ENCODE measurements around the gene TOX4.
"Not testable (repeated sequence)": the region's sequence is repeated elsewhere in the genome, so short reads cannot be mapped to it uniquely, and the experiment has no call there.

Gene TOX4

GRCh38 chr14:21535545-21536417, 58.8 kb downstream of the TOX4 start:
- no peak for DNase-seq

DNA sequence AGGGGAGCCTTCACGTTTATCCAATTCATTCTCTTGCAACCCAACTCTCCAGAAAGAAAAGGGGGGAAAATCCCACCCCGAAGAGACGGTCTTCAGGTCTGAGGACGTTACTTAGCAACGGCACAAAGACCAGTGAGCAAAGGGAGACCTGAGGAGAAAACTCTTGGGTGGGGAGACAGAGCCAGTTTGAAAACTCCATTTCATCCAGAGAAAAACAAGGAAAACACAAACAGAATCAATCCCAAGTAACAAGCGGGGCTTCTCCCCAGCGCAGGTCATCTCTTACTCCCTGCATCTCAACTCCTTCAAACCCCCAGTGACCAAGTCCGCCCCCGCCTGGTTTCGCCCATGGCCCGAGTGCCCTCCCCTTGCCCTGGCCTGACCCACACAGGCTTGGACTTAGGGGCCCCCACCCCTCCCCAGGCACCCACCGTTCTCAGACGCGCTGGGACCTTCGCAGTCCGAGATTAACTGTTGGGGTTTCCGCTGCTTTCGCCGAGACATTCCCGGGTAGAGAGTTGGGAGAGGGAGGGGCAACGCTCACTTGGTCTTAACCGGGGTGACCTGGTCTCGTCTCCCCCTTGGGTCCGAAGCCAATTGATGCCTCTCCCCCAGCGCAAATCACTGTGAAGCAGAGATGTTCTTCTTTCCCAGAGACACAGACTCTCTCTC, 59.6 kb downstream of the TOX4 start:
- DNase-seq: no peak

DNA sequence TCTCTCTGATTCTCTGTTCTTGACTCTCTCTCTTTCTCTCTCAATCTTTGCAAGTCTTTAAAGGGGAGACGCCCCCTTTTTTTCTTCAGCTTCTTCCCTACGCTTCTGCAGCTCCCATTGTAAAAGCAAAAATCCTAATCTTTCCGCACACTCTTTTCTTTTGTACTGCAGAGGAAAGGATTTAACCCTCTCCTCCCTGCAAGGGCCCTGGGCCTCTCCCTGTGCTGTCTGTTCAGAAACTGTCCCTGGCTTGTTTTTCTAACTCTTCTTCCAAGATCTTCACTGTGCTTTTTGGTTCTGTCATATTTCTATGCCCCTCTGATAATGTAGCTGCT, 60.1 kb downstream of the TOX4 start:
- no peak for DNase-seq

DNA sequence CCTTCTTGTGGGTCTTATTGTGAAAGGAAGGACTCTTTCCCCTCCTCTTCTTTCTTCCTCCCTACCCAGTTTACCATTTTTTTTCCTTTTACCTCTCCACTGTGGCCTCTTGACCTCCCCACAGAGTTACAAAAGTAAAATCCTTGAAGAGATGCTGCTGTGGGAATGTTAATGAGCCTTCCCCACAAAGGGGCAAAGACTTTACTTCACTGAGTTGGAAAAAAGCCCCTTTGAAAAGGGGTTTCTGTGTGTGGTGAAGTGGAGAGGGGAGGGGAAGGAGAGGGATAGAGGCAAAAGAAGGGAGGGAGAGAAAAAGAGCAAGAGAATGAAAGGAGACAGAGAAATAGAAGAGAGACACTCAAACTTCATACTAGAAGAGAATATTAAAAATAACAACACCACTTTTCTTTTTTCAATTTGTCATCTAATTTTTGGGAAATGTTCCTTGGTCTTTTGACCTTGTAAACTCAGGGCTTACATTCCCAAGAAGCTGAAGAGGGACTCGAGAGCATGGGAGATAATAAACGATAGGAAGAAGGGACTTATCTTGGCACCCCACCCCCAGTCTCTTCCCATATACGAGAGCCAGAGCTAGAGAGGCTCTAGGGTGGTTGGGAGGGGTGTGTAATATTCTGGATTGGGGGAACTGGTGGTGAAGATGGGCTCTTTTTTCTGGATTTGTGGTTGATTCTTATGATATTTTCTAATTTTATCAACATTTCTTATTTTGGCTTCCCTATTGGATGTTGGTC, 62.4 kb downstream of the TOX4 start:
- DNase-seq: no peak

GRCh38 chr14:21541413-21542074, 64.5 kb downstream of the TOX4 start:
- no peak for DNase-seq

- no peak for DNase-seq
These were observed 66.5 kb downstream of the TOX4 start for GRCh38 chr14:21543521-21543960.

DNA sequence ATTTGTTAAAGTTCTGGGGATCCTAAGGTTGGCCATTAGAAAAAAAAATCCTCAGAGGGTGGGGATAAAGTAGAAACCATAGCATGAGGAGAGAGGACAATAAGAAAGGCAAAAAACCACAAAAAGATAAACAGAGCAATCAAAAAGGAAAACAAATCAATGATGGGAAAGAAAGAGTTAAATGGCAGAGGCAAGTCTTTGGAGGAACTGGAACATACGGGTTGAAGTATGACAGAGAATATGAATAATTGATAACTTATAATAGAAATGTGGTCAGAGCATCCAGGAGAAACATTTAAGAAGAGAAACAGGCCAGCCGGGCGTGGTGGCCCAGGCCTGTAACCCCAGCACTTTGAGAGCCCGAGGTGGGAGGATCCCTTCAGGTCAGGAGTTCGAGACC, 67.0 kb downstream of the TOX4 start:
- DNase-seq: no peak

- DNase-seq: not testable (repeated sequence)
These were observed 67.6 kb downstream of the TOX4 start for GRCh38 chr14:21544588-21544987.
